Activated naive CD8-positive, alpha-beta T cell treated with anti-CD3 and anti-CD28 coated beads, Interleukin-2, amount 10 ng/mL, durations not matched to agents 7 days and 5 days (primary cell): ENCODE measurements around the gene BEND4. TPM values are rescaled to one million over a fixed set of nuclear protein-coding genes. Genes with fewer than 3 reads are reported as not detected.
"Not testable (repeated sequence)": the region's sequence is repeated elsewhere in the genome, so short reads cannot be mapped to it uniquely, and the experiment has no call there.

Experiments
- ATAC-seq: fragments of 150-1000 bp; cut with Tn5 transposase; one replicate; pipeline ENCODE4 v1.10.0; 2021; ENCODE audit warnings: low read depth, moderate library complexity
- POLR2A ChIA-PET: fragments of 350-600 bp; sonication (Branson Sonifier 250); formaldehyde crosslinking; loops from one replicate; lab custom pipeline; 2021; ENCODE audit warnings: antibody characterized with exemption; lab: Charles Lee
- DNase-seq: peaks from one replicate; pipeline ENCODE4 v3.0.0; 2021
- H3K27ac Mint-ChIP-seq: one replicate; pipeline ENCODE4 v1.8.0; 2022; ENCODE audit warnings: mild to moderate bottlenecking, mixed read lengths
- H3K27me3 Mint-ChIP-seq: one replicate; pipeline ENCODE4 v1.8.0; 2022; ENCODE audit warnings: mild to moderate bottlenecking, moderate library complexity, mixed read lengths
- H3K36me3 Mint-ChIP-seq: one replicate; pipeline ENCODE4 v1.8.0; 2021; ENCODE audit warnings: mild to moderate bottlenecking, mixed read lengths
- H3K4me1 Mint-ChIP-seq: one replicate; pipeline ENCODE4 v1.8.0; 2021; ENCODE audit warnings: mixed read lengths
- H3K4me3 Mint-ChIP-seq: one replicate; pipeline ENCODE4 v1.8.0; 2022; ENCODE audit warnings: mild to moderate bottlenecking, moderate library complexity, mixed read lengths
- H3K9me3 Mint-ChIP-seq: one replicate; pipeline ENCODE4 v1.8.0; 2021; ENCODE audit warnings: mixed read lengths
- total RNA-seq, 2 experiments: library from RNA; stranded (reverse); gene quantifications; one replicate each; pipeline ENCODE4 v1.2.3, GENCODE V29; 2021

The BEND4 gene
- total RNA-seq: under 1 TPM; 0.69 to 0.77 TPM

DNA sequence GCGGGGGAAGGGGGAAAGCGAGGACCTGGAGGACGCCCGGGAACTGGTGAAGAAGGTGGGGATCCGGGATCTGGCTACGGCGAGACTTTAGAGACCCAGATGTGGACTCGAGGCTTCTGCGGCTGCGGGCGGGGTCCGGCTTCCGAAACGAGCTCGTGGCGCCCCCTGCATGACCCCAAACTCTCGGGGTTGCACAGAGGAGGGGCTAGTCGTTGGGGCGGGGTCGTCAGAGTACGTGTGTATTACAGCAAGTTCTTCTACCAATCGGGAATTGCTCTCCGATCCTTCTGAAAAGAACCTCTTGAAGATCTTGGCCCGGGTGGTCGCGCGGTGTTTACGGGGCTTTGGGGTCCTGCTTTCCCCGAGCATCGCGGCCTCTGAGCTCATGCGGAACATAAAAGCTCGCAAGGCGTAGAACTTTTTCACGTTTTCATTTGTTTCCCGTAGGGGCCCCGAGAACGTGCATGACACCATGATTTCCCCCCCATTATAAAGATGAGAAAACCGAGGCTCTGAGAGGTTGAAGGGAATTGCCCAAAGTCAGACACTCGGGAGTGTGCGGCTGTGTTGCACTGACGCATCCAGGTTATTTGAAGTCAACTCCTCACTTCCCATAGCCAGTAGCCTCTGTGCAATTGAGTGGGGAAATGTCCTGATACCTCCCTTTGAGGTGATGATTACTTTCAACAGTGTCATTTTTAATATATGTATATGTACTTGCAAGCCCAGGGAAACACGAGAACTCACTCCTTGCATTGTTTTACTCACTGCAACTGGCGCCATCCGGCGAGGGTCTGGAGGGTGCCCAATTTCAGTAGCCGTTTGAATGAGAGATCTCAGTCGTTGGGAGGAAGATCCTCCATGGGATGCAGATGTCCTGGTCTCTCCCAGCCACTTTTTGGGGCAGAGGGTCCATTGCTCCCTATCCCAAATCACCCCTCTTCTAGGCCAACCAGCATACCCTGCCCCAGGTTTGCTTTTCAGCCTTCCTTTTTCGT is at the start of gene BEND4:
BEND4 (minus strand) TSS at position 149 of the 998 bp plus-strand sequence. CDS start 512 bp downstream, outside the sequence.
- no peak for ATAC-seq

DNA sequence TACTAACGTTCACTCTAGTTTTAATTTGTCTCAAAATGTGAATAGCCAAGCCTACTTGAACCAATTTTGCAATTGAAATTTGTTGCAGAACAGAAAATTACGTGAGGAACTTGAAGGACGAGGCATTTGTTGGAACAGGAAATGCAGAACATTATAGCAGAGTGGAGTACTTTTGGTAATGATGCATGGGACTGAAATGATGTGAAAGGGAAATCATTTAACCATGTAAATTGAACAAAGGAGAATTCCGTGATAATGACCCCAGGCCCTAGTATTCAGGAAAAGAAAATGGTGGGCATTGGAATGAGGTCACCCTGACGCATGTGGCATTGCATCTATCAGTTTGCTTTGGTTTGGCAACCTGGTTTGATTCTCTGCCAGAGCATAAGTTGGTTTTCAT is 44.9 kb upstream of the BEND4 start:
- Mint-ChIP-seq H3K27ac (no peak overlapping the region), H3K27me3 (peaks cover 4% of the 10 kb centered on the region), H3K36me3 (no peaks in the 10 kb centered on the region), H3K4me1 (no peaks in the 10 kb centered on the region), H3K4me3 (no peak overlapping the region), H3K9me3 (no peaks in the 10 kb centered on the region)
- POLR2A ChIA-PET: no interaction called here
- no peak for DNase-seq
- ATAC-seq: no peak

More for the DNA sequence above, at the start of gene BEND4:
- no peak for DNase-seq
- Mint-ChIP-seq H3K4me3 (peak within 1 kb of the TSS; percentile 60), H3K27me3 (peaks cover 60% of the 10 kb centered on the region), H3K27ac (no peak within 1 kb of the TSS), H3K4me1 (peaks cover 8% of the 10 kb centered on the region), H3K9me3 (no peaks in the 10 kb centered on the region), H3K36me3 (no peaks in the 10 kb centered on the region)
- POLR2A ChIA-PET: no interaction called here

DNA sequence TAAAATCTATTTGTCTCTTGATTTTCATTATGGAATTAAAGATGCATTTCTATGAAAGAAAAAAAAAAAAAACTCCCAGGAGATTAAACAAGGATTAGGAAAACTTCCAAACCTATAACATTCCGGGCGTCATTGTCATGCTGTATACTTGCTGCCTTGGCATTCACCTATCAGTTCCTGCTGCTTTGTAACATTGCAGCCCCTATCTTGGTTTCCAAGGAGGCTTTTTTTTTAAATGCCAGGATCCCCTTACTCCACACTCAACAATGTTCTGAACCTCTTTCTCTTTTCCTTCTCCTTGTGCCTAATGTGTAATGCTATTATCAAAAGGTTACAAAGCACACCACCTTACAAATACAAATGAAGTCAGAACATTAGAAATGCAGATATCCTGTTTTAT is 20.5 kb upstream of the BEND4 start:
- ATAC-seq: no peak
- Mint-ChIP-seq H3K4me3 (no peak overlapping the region), H3K4me1 (no peaks in the 10 kb centered on the region), H3K27me3 (peaks cover 3% of the 10 kb centered on the region), H3K9me3 (no peaks in the 10 kb centered on the region), H3K27ac (no peak overlapping the region), H3K36me3 (no peaks in the 10 kb centered on the region)
- DNase-seq: no peak
- POLR2A ChIA-PET: no interaction called here

DNA sequence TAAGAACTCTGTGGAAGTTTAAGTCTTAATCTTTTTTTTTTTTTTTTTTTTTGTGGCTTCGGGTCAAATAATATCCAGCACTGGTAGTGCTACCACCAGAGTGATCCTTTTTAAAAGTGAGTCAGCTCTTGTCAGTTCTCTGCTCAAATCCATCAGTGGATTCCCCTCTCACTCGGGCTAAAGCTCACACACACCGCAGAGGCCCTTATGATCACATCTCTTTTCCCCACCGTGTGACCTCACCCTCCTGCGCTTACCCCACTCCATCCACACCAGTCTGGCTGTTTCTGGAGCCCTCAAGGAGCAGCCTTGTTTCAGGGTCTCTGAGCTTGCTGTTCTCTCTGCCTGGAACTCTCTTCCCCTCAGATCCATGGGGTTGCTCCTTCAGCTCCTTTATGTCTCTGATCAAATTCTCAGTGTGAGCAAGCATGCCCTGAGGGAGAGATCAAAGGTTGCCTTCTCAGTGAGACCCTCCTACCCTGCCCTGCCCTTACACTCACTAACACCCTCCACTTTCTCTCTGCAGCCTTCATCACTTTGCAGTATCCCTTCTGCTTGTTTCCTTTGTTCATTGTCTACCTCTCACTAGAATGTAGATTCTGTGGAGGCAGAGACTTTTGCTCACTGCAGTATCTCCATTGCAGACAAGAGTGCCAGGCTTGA is 19.8 kb upstream of the BEND4 start:
- DNase-seq (no peak), ATAC-seq (no peak)
- no peaks in the 10 kb centered on the region for H3K27me3 Mint-ChIP-seq
- POLR2A ChIA-PET: no interaction called here
- no peak overlapping the region for H3K27ac Mint-ChIP-seq
- H3K4me3 Mint-ChIP-seq: no peak overlapping the region
- no peaks in the 10 kb centered on the region for H3K36me3 Mint-ChIP-seq
- no peaks in the 10 kb centered on the region for H3K9me3 Mint-ChIP-seq
- no peaks in the 10 kb centered on the region for H3K4me1 Mint-ChIP-seq

DNA sequence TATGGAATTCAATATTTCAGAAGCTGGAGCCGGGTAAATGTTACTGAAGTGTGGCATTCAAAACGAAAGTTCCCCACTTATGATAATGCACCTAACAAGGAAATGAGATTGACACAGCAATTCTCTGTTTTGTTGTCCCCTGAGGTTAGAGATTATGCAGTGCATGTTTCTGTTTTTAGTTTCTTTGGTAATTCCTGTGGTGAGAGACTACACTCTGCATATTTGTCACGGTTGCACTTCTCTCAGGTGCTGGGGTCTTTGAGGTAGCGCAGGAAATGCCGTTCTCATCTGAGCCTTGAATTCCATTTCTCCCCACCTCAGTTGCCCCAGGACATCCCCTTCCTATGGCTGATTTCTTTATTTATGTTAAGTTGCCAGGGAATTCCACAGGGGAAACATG is 15.3 kb upstream of the BEND4 start:
- ATAC-seq: no peak
- H3K9me3 Mint-ChIP-seq: peaks cover 5% of the 10 kb centered on the region
- H3K4me3 Mint-ChIP-seq: no peak overlapping the region
- DNase-seq: no peak
- H3K27ac Mint-ChIP-seq: no peak overlapping the region
- H3K27me3 Mint-ChIP-seq: no peaks in the 10 kb centered on the region
- POLR2A ChIA-PET: no interaction called here
- no peaks in the 10 kb centered on the region for H3K36me3 Mint-ChIP-seq
- H3K4me1 Mint-ChIP-seq: no peaks in the 10 kb centered on the region

DNA sequence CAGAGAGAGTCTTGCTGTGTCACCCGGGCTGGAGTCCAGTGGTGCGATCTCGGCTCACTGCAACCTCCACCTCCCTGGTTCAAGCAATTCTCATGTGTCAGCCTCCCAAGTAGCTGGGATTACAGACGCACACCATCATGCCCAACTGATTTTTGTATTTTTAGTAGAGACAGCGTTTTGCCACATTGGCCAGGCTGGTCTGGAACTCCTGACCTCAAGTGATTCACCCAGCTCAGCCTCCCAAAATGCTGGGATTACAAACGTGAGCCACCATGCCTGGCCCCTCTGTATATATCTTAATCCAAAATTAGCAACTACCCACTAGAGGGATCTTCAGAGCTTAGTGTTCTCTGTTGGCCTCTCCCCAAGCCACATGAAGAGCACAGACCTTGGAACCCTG is 13.7 kb upstream of the BEND4 start:
- H3K4me3 Mint-ChIP-seq, ATAC-seq, DNase-seq, H3K4me1 Mint-ChIP-seq, H3K27ac Mint-ChIP-seq, H3K36me3 Mint-ChIP-seq, H3K9me3 Mint-ChIP-seq, H3K27me3 Mint-ChIP-seq, POLR2A ChIA-PET: not testable (repeated sequence)

DNA sequence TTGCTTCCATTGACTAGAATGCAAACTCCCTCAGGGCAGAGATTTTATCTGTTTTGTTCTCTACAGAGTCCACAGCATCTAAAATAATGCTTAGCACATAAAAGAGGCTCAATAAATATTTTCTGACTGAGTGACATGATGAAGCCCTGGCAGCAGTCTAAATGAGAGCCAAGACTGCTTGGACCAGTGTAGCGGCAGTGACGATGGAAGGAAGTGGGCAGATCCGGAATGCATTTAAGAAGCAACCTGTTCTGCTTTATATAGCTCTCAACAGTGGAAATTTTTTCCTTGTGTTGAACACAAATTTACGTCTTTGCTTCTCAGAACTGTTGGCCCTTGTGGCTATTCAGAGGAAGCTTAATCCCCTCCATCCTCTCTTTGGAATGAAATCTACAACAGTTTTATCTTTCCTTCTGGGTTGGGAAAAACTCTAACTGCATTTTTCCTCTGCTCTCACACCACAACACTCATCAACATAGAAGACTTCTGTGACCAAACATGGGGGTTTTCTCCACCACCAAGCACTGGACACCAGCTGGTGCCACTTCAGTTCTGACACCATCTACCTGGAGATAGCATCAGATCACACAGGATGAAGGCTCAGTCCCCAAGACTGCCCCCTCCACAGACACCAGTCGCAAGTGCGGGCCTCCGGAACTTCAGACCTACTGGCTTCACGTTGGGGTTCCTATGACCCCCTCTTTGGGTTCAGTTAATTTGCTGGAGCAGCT is 7.0 kb upstream of the BEND4 start:
- Mint-ChIP-seq H3K27me3 (peaks cover 23% of the 10 kb centered on the region), H3K9me3 (peaks cover 5% of the 10 kb centered on the region), H3K4me3 (no peak overlapping the region), H3K36me3 (no peaks in the 10 kb centered on the region), H3K27ac (no peak overlapping the region), H3K4me1 (no peaks in the 10 kb centered on the region)
- DNase-seq: no peak
- no peak for ATAC-seq
- POLR2A ChIA-PET: no interaction called here

DNA sequence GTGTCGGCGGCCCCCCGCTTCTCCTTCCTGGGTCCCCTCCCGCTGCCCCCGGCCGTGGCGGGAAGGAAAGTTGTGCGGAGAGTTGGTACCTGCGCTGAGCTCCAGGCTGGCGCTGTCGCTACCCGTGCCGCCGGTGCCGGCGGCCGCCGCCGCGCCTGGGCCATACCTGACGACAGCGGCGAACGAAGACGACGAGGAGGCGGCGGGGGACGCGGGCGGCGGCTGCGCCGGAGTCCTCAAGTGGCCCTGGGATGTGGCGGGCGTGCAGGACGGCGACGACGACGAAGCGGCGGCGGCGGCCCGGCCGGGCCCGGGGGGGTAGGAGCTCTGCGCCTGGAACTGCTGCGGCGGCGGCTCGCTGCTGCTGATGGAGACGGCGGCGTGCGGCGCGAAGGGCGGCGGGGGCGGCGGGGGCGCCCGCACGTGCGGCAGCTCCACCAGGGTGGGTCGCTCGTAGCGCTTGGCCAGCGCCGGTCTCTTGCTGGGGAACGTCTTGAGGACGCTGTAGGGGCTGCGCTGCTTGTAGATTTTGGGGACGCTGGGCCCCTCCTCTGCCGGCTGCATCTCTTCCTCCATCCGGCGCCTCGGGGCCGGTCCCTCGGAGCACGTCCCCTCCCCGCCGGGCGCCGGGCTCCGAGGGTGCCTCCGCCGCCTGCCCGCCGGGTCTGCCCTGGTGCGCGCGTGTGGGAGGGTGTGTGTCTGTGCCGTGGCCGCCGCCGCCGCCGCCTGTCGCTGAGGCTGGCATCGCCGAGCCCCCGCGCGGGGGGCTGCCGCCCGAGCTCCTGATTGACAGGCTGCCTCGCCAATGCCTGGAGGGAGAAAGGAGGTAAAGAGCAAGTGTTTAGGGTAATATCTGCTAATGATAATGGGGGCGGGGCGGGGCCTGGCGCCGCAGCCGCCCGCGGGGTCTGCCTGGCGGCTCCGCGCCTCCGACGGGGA is 618 bp downstream of the BEND4 start:
- POLR2A ChIA-PET: no interaction called here
- peaks cover 66% of the 10 kb centered on the region for H3K27me3 Mint-ChIP-seq
- peaks cover 8% of the 10 kb centered on the region for H3K4me1 Mint-ChIP-seq
- H3K36me3 Mint-ChIP-seq: no peaks in the 10 kb centered on the region
- ATAC-seq: peak; percentile 57
- no peaks in the 10 kb centered on the region for H3K9me3 Mint-ChIP-seq
- DNase-seq: peak; percentile 49
- no peak overlapping the region for H3K27ac Mint-ChIP-seq
- H3K4me3 Mint-ChIP-seq: peak overlapping the region; percentile 60

DNA sequence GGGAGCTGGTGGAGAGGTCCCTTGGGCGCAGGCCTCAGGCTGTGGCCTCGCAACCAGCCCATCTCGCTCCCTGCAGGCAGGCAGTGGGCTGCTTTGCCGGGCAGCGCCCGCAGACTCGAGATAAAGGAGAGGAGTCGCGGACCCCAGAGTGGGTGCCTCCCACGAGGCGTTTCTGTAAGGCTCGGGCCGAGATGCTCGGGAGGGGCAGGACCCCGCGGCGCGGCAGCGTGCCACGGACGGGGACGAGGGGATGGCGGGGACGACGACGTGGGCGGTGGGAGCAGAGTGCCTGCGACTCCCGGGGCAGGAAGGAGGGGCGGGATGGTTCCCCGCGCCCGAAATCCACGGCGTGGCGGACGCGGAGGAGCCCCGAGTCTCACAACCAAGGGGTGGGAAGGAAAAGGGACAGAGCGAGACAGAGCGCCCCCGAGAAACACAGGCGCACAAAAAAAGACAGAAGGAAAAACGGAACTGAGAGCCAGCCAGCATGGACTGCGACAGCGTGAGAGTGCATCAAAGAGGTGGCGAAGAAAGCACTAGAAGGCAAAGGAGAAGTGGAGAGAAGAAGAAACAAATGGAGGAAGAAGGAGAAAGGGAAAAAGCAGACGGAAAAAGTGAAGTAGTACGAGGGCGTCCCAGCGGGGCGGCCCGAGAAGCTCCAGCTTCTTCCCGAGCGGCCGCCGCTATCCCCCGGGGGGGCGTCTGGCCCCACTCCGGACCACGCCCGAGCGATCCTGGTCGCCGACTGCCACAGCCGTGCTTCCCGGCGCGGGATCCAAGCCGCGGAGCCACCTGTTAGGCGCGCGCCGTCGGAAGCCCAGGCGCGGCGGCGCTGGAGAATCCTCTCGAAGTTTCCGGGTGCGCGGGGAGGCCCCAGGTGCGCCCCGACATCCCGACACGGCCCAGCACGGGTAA is 1.5 kb downstream of the BEND4 start:
- H3K4me1 Mint-ChIP-seq: peaks cover 8% of the 10 kb centered on the region
- ATAC-seq: peak; percentile 21
- H3K4me3 Mint-ChIP-seq: peak overlapping the region; percentile 86
- peak; percentile 29 for DNase-seq
- POLR2A ChIA-PET: no interaction called here
- no peak overlapping the region for H3K27ac Mint-ChIP-seq
- peaks cover 64% of the 10 kb centered on the region for H3K27me3 Mint-ChIP-seq
- no peaks in the 10 kb centered on the region for H3K9me3 Mint-ChIP-seq
- no peaks in the 10 kb centered on the region for H3K36me3 Mint-ChIP-seq

DNA sequence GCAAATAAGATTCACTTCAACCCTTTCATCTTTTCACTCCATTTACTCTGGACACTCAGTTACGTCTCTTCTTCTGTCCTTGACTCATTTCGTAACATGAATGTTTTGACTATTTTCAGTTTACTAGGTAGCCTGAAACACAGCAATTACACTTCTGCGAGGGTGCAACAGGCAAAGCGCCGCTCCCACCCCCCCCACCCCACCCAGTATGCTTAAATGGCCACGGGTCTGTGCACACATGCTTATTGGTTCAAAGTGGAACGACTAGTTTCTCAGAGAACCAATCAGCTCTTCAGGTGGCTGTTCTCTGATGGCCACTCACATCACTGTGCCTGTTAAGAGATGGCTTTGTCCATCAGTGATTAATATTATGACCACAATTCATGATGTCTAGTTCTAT is 3.5 kb downstream of the BEND4 start:
- no peak overlapping the region for H3K4me3 Mint-ChIP-seq
- H3K4me1 Mint-ChIP-seq: peaks cover 8% of the 10 kb centered on the region
- DNase-seq (no peak), ATAC-seq (no peak)
- no peaks in the 10 kb centered on the region for H3K9me3 Mint-ChIP-seq
- H3K36me3 Mint-ChIP-seq: no peaks in the 10 kb centered on the region
- peaks cover 56% of the 10 kb centered on the region for H3K27me3 Mint-ChIP-seq
- H3K27ac Mint-ChIP-seq: no peak overlapping the region
- POLR2A ChIA-PET: no interaction called here

DNA sequence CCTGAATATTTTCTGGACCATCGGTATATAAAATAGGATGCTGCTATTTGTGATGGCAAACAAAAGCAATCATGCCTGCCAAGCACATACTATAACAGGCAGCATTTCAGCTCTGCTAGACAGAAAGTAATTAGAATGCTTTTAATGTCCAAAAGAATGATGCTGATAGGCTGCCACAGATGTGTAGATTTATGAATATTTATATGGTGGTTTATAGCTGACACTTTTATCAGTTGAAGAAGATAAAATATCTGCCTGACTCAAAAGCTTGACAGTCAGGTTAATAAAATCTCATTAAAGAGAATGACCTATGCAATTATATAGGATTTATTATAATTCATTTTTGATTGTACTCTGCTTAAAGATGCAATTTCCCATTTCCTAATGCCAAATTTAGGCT is 4.0 kb downstream of the BEND4 start:
- DNase-seq: no peak
- Mint-ChIP-seq H3K9me3 (no peaks in the 10 kb centered on the region), H3K4me3 (no peak overlapping the region), H3K36me3 (no peaks in the 10 kb centered on the region), H3K27me3 (peaks cover 51% of the 10 kb centered on the region), H3K27ac (no peak overlapping the region), H3K4me1 (peaks cover 8% of the 10 kb centered on the region)
- POLR2A ChIA-PET: no interaction called here
- no peak for ATAC-seq

DNA sequence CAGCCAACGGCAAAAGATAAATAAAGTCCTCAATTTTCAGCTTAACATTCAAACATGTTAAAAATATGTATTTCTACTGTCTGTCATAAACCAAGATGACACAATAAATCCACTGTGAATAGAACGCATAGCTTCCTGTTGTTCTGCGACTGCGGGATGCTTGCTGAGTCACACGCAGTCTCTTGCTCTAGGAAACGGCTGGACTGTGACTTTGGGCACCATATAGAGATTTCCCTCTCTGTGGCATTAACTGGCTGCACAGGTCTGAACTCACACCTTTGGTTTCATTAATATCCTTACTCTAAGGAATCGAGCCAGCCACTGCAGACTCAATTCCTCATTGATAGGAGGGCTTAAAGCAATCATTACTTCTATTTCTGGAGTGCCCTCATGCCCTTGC is 8.4 kb downstream of the BEND4 start:
- Mint-ChIP-seq H3K4me1 (no peaks in the 10 kb centered on the region), H3K27ac (no peak overlapping the region), H3K9me3 (no peaks in the 10 kb centered on the region), H3K27me3 (peaks cover 23% of the 10 kb centered on the region), H3K36me3 (no peaks in the 10 kb centered on the region), H3K4me3 (no peak overlapping the region)
- no peak for DNase-seq
- ATAC-seq: no peak
- POLR2A ChIA-PET: no interaction called here
